GM18499 (cell line): ENCODE measurements around the gene POLR3A.

Experiments
- ATAC-seq: cut with Tn5 transposase; IDR thresholded peaks from one replicate; pipeline ENCODE4 v1.9.1; 2021; ENCODE audit warnings: moderate number of reproducible peaks; ENCODE audit not compliant: insufficient read depth, unreplicated experiment

Gene POLR3A

DNA sequence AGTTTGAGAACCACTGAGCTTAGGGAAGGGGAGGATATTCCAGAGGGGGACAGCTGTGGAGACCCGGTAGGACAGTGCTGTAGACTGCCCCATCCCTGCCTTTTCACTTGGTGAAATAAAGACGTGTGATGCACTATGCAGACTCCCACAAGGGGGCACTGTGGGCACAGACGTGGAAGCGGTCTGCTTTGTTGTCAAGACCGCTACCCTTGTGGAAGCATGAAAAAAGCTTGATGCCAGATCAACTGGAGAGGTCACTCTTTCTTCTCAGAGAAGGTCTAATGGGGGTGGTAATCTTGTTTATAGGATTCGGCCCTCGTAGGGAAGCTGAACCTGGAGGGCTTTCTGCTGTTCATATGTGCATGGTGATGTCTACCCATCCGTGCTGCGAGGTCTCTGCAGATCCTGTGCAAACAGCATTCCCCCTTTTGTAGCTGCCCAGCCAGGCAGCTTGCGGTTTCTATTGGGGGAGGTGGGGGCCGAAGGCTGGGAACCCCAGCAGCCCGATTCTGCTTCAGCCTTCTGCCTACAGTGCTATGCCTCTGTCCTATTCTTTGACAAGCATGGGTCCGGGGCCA lies 18.1 kb upstream of the POLR3A start:
- no peak for ATAC-seq

DNA sequence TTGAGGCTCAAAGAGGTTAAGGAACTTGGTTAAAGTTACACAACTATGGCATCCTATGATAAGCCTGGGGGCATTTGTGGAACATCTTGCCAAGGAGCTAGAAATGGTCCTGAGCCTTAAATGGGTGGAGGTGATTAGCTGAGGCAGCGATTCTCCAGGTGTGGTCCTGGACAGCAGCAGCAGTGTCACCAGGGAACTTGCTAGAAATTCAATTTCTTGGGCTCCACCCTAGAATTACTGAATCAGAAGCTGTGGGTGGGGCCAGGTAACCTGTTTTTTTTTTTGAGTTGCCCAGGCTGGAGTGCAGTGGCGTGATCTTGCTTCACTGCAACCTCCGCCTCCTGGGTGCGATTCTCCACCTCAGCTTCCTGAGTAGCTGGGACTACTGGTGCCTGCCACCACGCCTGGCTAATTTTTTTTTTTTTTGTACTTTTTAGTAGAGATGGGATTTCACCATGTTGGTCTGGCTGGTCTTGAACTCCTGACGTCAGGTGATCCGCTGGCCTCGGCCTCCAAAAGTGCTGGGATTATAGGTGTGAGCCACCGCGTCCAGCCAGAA lies 17.5 kb upstream of the POLR3A start:
- ATAC-seq = no peak

DNA sequence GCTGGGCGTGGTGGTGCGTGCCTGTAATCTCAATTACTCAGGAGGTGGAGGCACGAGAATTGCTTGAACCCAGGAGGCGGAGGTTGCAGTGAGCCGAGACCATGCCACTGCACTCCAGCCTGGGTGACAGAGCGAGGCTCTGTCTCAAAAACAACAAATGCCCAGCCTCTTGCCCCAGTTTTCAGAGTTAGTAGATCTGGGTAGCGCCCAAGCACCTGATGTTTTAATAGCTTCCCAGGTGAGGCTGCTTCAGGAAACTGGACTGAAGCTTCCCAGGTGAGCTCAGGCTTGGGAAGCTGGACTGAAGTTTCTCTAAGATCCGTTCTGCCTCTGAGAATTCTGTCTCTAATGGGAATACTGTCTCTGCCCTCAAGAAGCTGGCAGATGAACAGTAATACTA lies 16.5 kb upstream of the POLR3A start:
- ATAC-seq = no peak

DNA sequence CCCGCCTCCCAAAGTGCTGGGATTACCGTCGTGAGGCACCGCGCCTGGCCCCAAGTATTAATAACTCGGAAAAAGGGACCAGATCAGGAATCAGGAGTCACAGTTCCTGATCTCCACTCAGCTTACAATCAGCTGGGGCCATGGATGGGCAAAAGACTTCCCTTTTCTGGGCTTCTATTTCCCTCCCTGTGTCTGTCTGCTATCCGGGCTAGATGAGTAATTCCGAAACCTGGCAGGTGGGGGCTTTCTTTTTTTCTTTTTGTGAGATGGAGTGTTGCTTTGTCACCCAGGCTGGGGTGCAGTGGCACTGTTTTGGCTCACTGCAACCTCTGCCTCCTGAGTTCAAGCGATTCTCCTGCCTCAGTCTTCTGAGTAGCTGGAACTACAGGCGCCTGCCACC lies 15.9 kb upstream of the POLR3A start:
- peak; percentile 72 for ATAC-seq

DNA sequence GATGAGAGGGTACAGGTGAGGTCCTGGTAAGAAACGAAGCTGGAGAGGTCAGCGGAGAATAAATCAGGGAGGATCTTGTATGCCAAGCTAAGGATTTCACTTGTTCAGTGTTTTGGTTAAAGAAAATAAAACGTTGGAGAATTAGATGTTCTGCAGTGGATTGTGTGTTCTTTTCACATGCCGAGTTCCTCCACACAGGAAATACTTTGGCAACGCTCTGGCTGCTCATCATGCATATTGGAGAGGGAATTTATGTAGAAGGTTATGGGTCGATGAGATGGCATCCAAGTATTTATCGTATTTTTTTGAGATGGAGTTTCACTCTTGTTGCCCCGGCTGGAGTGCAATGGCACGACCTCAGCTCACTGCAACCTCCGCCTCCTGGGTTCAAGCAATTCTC lies 15.4 kb upstream of the POLR3A start:
- ATAC-seq = no peak

DNA sequence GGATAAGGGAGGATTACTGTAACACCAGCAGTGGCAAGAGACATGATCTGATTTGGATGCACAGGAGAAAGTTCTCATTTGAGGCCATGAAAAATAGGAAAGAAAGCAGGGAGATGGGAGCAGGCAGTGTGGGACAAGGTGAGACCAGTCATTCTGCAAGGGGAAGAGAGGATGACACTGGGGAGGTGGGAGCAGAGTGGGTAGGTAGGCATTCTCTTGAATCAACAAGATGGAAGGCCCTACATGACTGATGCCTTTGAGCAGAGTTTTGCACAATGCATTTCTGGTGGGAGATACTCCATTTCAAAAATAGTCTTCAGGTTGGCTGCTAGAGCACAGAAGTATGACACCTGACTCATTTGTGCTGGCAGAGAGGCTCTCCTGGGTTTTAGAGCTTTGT lies 14.9 kb upstream of the POLR3A start:
- ATAC-seq = no peak

DNA sequence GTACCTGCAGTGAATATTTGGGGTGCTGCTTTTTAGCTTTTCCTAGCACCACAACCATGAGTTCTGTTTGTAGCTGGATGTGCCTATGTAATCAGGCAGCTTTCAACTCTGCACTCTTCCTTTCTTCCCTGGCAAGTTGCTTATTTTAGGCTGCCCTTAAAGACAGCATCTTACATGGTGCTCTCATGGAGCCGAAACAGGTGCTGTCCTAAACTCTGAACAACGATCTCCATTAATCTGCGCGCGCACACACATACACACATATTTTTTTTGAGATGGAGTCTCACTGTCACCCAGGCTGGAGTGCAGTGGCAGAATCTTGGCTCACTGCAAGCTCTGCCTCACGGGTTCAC lies 13.4 kb upstream of the POLR3A start:
- no peak for ATAC-seq

DNA sequence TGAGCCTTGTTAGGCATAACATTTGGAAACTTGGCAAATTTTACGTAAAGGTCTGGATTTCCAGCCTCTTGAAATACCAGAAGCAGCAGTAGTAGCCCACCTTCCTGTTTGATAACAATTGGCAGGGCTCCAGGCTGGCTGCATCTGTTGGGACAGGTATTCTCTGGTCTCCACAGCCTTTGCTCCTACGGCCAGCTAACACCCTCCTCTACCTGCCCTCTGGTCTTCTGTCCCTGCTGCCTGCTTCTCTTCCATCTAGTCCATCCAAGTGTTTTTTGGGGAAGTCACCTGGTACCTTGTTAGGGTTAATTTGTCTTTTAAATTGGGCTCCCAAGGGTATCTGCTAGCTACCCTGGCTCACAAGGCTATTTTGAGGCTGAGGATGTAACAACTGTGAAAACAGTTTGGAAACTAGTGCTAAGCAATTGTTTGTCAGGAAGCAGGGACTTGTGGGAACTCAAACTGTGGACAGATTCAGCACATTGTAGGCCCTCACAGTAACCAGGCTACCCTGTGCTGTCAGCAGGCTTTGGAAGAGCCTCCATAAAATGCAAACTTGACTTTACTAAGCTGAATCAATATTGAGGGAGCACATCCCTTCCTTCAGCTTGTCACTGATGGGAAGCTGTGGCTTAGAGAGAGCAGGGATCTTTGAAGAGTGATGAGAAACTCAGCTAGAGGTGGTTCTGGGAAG lies 12.9 kb upstream of the POLR3A start:
- ATAC-seq = no peak

DNA sequence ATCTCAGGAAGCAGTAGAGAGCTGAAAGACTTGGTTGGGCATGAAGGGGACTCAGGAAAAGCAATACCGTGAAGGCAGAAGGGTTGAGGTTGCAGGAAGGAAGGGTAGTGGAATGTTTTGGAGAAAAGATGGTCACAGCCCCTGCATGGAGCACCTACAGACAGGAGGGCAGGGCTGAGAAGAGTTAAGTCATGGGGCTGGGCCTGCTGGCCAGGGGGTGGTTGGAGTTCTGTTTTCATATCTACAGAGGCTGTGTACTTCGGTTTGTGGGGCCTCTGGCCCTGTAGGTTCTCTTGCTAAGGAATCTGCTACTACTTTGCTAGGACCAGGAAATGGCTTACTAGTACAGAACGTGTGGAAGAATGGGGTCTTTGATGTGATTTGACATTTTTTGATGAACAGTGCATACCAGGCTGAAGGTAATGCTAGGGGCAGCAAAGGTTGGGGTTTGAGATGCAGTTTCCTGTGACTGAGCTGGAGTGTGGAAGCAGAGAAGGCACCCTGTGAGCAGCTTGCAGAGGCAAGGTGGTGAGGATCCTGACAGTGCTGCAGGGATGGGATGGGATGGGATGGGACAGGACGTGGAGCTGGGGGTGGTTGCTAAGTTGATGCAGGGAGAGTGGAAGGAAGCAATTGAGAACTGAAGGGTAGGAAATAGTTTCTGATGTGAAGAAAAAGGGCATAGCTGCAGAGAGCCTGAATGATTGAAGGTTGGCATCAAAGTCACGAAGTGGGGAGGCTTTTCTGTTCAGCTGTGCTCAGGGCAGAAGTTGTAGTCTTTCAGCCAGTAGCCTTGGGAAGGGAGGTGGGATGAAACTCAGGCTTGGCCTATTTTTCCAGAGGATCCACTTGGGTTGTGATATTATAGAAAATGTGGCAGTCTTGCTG lies 12.1 kb upstream of the POLR3A start:
- ATAC-seq = no peak

DNA sequence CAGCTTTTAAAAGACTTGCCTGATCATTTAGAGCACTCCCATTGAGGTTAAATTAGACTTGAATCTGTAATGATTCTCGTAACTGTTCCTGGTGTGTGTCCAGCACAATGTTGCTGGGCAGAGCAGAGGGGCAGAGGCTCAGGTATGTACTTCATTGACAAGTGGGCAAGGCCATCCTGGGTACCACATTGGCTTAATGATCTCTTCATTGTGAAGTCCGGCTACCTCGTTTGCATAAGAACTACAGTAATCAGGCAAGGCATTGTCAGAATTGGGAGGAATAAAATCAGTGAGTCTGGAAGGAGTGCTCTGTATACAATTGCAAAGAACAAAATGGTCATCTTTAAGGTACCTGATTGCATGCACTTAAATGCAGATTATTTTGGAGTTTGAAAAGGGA lies 10.4 kb upstream of the POLR3A start:
- ATAC-seq = no peak

DNA sequence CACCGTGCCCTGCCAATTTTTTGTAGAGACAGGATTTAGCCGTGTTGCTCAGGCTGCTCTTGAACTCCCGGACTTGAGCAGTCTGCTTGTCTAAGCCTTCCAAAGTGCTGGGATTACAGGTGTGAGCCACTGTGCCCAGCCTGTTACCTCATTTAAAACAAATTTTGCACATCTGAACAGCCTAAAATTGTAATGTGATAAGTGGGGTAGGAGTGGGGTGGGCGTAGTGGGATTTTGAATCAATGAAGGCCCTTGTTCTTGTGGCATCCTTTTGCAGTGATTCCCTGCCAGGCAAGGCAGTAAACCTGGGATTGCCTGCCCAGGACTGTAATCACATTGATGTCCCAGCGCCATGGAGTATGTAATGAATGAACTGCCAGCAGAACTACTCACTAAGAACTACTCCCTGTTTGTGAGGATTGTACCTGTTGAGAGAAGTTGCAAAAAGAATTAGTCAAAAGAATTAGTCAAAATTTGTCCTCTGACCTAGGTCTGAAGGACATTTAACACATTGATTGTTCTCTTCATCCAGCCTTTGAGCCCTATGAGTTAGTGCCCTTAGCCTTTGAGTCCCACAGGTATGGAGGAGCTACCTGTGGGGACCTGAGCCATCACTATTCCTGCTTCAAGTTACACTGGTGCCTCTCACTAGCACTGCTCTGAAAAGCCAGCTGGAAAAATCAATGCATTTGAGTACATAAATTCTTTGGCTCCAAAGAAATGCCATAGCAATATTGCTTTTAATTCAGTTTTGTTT lies 9.7 kb upstream of the POLR3A start:
- ATAC-seq = no peak

DNA sequence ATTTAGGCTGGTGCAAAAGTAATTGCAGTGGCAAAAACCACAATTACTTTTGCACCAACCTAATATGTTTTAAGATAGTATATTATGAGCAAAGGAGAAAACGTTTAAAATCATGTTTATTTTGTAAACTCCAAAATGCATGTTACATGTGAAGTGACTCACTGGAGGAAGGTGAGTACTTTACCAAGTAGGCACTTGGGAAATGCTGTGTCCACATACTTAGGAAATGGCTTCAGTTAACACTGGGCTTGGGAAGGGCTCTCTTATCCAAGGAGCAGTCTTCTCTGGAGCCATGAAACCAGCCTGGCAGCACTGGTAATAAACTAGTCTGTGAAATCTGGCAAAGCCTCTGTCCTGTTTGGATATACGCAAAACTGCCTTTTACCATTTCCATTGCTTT lies 8.8 kb upstream of the POLR3A start:
- no peak for ATAC-seq

DNA sequence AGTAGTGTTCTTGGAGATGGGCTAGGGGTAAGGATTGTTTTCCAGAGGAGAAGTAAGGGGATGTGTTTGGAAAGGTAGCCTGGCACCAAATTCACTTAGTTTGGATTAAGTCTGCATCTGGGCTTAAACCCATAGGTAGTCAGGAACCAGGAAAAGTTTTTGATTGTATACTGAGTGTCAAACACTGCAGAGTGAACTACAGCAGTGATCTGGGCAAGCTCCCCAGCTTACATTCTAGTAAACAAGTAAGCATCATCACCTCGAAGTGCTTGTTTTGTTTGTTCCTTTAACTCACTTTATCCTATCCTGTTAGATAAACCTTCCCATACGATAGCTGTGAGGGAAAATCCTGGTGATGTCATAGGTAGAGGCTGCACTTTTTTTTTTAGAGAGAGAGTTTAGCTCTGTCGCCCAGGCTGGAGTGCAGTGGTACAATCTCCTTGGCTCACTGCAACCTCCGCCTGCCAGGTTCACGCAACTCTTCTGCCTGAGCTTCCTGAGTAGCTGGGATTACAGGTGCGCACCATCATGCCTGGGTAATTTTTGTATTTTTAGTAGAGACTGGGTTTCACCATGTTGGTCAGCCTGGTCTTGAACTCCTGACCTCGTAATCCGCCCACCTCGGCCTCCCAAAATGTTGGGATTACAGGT lies 6.7 kb upstream of the POLR3A start:
- ATAC-seq = no peak

DNA sequence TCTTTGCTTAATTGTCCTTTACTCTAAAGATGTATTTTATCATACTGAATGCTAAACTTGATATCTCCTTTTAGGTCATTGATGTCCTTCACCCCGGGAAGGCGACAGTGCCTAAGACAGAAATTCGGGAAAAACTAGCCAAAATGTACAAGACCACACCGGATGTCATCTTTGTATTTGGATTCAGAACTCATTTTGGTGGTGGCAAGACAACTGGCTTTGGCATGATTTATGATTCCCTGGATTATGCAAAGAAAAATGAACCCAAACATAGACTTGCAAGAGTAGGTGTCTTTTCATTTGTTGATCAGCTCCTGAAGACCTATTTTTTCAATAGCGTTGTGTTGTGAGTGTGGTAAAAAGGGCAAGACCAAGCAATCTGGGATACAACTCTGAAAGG lies 6.1 kb upstream of the POLR3A start:
- ATAC-seq = no peak

DNA sequence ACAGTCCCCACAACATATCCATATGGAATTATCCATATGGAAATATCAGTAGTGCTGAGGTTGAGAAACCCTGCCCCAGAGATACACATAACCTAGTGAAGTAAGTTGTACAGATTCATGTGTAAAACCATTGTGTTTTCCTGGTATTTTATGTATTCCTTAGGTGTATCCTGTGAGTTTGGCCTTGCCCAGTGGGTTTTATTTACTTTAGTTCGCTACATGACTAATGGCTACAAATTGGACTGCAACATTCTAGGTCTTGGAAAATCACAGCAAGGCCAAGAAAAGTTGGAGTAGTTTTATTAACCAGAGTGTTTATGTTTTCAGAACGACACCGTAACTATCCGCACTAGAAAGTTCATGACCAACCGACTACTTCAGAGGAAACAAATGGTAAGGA lies 5.7 kb upstream of the POLR3A start:
- ATAC-seq = no peak

DNA sequence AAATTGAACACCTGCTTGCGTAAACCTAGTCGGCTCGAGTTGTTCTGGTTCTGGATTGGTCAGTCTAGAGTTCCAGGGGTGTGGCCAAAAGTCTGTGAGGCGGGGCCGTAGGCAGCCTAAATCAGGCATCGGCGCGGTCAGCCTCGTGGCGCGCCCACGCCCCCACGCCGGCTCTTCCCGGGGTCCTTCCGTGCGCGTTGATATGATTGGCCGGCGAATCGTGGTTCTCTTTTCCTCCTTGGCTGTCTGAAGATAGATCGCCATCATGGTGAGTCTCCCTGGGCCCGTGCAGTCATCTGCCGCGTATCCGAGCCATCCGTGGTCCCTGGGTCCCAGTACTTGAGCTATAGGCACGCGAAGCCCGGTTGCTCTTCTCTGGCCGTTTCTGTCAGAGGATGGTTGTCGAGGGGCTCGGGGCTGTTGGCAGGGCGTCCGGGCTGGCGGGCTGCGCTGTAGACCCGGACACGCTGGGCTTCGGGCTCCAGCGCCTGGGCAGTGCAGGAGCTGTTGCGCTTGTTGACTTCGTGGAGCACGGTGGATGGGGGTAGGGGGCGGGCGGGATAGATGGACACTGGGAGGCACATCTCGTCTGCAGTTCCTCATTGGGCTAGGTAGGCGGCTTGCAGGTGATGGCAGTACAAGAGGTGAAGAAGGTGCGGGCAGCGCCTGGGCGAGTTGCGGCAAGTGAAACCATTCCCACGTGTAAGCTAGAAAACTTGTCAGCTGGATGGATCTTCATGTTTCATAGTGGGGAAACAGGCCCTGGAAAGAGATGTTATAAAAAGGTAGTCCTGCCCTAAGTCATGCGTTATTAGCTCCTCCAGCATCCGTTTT lies 4.5 kb upstream of the POLR3A start, which contains the start of gene RPS24:
TSS of gene RPS24 (plus strand) at position 227 of the 834 bp plus-strand sequence. CDS start at position 266, 39 bp downstream.
- ATAC-seq = peak; percentile 62

DNA sequence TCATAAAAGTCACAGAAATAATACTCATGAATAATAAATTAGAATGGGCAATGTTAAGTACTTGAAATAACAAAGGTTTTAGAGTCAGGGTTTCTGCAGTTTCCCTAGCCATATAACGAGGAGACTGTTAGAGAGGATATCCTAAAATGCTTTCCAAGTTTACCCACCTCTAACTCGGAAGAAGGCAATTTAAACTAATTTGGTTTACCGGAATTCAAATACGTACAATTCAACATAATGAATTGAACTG lies 4.0 kb upstream of the POLR3A start:
- ATAC-seq = no peak

DNA sequence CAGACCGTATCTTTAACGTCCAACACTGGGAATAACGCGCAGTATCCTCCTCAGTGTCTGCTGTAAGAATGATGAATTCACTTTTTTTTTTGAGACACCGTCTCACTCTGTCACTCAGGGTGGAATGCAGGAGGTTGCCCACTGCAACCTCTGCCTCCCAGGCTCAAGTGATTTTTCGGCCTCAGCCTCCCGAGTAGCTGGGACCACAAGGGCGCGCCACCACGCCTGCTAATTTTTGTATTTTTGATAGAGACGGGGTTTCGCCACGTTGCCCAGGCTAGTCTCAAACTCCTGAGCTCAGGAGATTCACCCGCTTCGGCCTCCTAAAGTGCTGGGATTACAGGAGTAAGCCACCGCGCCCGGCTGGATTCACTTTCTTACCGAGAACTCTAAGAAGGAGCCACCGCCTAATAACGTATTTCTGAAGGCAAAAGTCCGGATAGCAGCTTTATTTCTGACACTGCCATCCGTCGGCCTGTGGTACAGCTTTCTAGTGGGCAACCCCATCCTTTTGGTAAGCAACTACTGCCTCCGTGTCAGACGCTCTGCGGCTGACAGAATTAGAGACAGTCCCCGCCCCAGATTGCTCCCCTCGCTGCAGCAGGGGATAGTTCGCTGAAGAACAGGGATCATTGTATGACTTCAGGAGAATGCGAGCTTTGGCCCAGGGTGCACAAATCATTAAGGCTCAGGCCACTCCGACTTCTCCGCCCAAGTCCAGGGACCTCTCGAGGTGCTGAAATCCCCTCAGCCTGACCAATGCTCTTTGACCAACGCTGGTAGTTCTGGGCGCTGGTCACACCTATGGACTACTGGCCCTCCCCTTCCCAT lies 662 bp downstream of the POLR3A start:
- ATAC-seq = no peak
